Colon (tissue), 2 donors: Measurements from ENCODE around the gene XKR8.

ENCODE experiments used
- FAIRE-seq: peaks from 2 replicates; lab custom pipeline; 2012; peaks lifted over from hg19 to GRCh38; lab: Jason Lieb, UNC
- donor health status: control.
- donor health status: control.

Gene XKR8

GRCh38 chr1:27956761-27957160, 3.0 kb upstream of the XKR8 start:
- no peak for FAIRE-seq

GRCh38 chr1:27957655-27958054, 2.1 kb upstream of the XKR8 start:
- FAIRE-seq, result no peak

- no peak for FAIRE-seq
These were observed 1.3 kb upstream of the XKR8 start for GRCh38 chr1:27958513-27958912.

GRCh38 chr1:27960762-27961645, 1.2 kb downstream of the XKR8 start:
- FAIRE-seq, result no peak

- no peak for FAIRE-seq
These were observed 2.0 kb downstream of the XKR8 start for GRCh38 chr1:27961646-27962221.

GRCh38 chr1:27963393-27963792, 3.6 kb downstream of the XKR8 start:
- no peak for FAIRE-seq

- FAIRE-seq, result no peak
These were observed 6.8 kb downstream of the XKR8 start for GRCh38 chr1:27966402-27967105.

- no peak for FAIRE-seq
These were observed 7.5 kb downstream of the XKR8 start for GRCh38 chr1:27967106-27967883.

- no peak for FAIRE-seq
These were observed 8.2 kb downstream of the XKR8 start for GRCh38 chr1:27967884-27968466.

GRCh38 chr1:27968692-27969091, 8.9 kb downstream of the XKR8 start:
- FAIRE-seq, result no peak

- no peak for FAIRE-seq
These were observed 10.6 kb downstream of the XKR8 start for GRCh38 chr1:27970401-27970800.

- FAIRE-seq, result no peak
These were observed 11.9 kb downstream of the XKR8 start for GRCh38 chr1:27971674-27972073.

GRCh38 chr1:27972141-27972540, 12.4 kb downstream of the XKR8 start:
- no peak for FAIRE-seq

GRCh38 chr1:27973771-27974416, 14.1 kb downstream of the XKR8 start:
- no peak for FAIRE-seq

GRCh38 chr1:27974417-27974781, 14.6 kb downstream of the XKR8 start:
- no peak for FAIRE-seq

GRCh38 chr1:27979151-27979858, 19.5 kb downstream of the XKR8 start:
- no peak for FAIRE-seq

- no peak for FAIRE-seq
These were observed 20.1 kb downstream of the XKR8 start for GRCh38 chr1:27979859-27980201.

GRCh38 chr1:27980216-27980845, 20.6 kb downstream of the XKR8 start:
- no peak for FAIRE-seq

- no peak for FAIRE-seq
These were observed 21.4 kb downstream of the XKR8 start for GRCh38 chr1:27981145-27981544.

GRCh38 chr1:27990920-27991537, 31.3 kb downstream of the XKR8 start:
- no peak for FAIRE-seq
